H1 (cell line): ENCODE measurements around the gene RIPPLY1. TPM values are rescaled to one million over a fixed set of nuclear protein-coding genes. Genes with fewer than 3 reads are reported as not detected.

Source experiments
- CHD1 ChIP-seq: IDR thresholded peaks from 2 replicates; pipeline ENCODE4 v1.6.1; 2012; ENCODE audit warnings: low read depth, low read length, improper control_type of control experiment
- CHD7 ChIP-seq: fragments of 300-600 bp; sonication (generic); IDR thresholded peaks from 2 replicates; pipeline ENCODE4 v1.7.1; 2012; ENCODE audit warnings: low read length, moderate library complexity, mild to moderate bottlenecking, inconsistent platforms; ENCODE audit not compliant: insufficient replicate concordance
- RAD21 ChIP-seq, 2 experiments: IDR thresholded peaks in 1 of 2; conservative IDR thresholded peaks in 1 of 2; 2 replicates each; pipeline ENCODE4 v1.6.1; 2011; ENCODE audit warnings: low read depth in 2 of 2, low read length in 2 of 2, improper control_type of control experiment in 1 of 2, inconsistent platforms in 1 of 2, mild to moderate bottlenecking in 1 of 2, moderate library complexity in 1 of 2
- YY1 ChIP-seq: IDR thresholded peaks from 2 replicates; pipeline ENCODE4 v1.6.1; 2011; ENCODE audit warnings: low read depth, mild to moderate bottlenecking, low read length
- polyA plus RNA-seq, 7 experiments: library from polyadenylated mRNA; depleted of rRNA in 3 of 7; stranded (reverse) in 5 of 7; unstranded in 2 of 7; fragments of >200 nt in 5 of 7; fragments of 200-250 nt in 2 of 7; gene quantifications; 1 replicate in 5 of 7; 2 replicates in 1 of 7; 4 replicates in 1 of 7; pipeline versions ENCODE4 v1.2.1 to v1.2.3, GENCODE V29; 2011 to 2013; ENCODE audit warnings: missing spikeins in 2 of 7, mixed read lengths in 2 of 7
- total RNA-seq: library from RNA; stranded (reverse); fragmentation: NEBNext Ultra II Directional; extraction: Animal tissue kit (Norgen Biotek cat#: 25700); gene quantifications from 2 replicates; pipeline ENCODE4 v1.2.1, GENCODE V29; 2021

RIPPLY1 gene
- total and polyA plus RNA-seq, 2 of the 8 experiments (the other 6 are each of a cell fraction or from before 2014, with no cell fraction given): not detected

GRCh38 chrX:106862972-106863688, 40.0 kb downstream of the RIPPLY1 start (continued):
- no peak for TF ChIP-seq CHD7
- peak in 1 of 2 experiments; percentile 41; a peak in 2 of 4 replicates for TF ChIP-seq RAD21 (IDR thresholded peaks at IDR 0.05 in 1 of 2, conservative IDR thresholded peaks at IDR 0.05 in 1 of 2; ENCODE audit: low read depth in 2 of 2, low read length in 2 of 2)
- no peak for TF ChIP-seq CHD1
- no peak for TF ChIP-seq YY1
